NB4 (cell line): ENCODE results near the gene CTPS1.
A peak's percentile ranks its signal among the peaks of the same experiment; 100 is the strongest.

ENCODE experiments used
- DNase-seq: peaks from one replicate; pipeline ENCODE4 v3.0.0; 2010; ENCODE audit warnings: low read depth
- H3K4me3 ChIP-seq: one replicate; pipeline ENCODE4 v1.5.1; 2011; ENCODE audit warnings: mild to moderate bottlenecking, low read depth, low read length, moderate library complexity
- CTCF ChIP-seq: IDR thresholded peaks from one replicate; pipeline ENCODE4 v1.5.1; 2012; ENCODE audit warnings: low read depth, low read length
- MAX ChIP-seq: IDR thresholded peaks from 2 replicates; pipeline ENCODE4 v1.6.1; 2011; ENCODE audit warnings: low read depth, low read length
- MYC ChIP-seq: IDR thresholded peaks from 2 replicates; pipeline ENCODE4 v1.6.1; 2011; ENCODE audit warnings: low read depth, low read length
- POLR2A ChIP-seq: IDR thresholded peaks from 2 replicates; pipeline ENCODE4 v1.6.1; 2011; ENCODE audit warnings: mild to moderate bottlenecking; ENCODE audit not compliant: insufficient read length; ENCODE audit errors: extremely low read depth

Gene CTPS1

GRCh38 chr1:41014871-41015270 is 35.4 kb downstream of the CTPS1 start:
- TF ChIP-seq CTCF (no peak), MYC (no peak), POLR2A (no peak), MAX (no peak)
- H3K4me3 ChIP-seq: no peak overlapping the region
- no peak for DNase-seq

DNA sequence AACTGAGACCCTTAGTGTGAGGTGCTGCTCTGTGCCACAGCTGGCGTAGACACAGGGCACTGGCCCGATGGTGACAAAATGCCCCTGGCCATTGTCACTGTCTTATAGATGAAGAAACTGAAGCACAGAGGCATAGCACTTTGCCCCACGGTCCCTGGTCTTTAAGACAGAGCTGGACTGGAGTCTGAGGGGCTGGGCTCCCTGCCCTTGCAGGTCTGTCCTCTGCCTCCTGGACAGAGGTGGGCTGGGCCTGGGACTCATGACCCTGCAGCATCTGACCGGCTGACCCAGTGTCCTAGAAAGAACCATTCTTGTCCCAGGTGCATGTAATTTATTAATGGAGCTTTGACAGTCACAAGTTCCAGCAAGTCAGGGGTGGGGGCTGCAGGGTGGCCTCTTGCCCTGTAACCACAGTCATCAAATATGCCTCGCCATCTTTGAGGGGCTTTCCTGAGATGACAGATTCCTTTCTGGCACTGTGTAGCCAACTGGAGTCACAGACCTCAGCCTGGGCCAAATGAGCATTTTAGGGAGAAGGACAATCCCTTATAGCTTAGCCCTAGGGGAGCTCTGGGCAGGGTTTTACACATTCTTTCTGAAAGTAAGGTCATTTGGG is 35.9 kb downstream of the CTPS1 start:
- DNase-seq: no peak
- TF ChIP-seq CTCF: no peak
- TF ChIP-seq MYC: no peak
- TF ChIP-seq POLR2A: no peak
- TF ChIP-seq MAX: no peak
- no peak overlapping the region for H3K4me3 ChIP-seq

DNA sequence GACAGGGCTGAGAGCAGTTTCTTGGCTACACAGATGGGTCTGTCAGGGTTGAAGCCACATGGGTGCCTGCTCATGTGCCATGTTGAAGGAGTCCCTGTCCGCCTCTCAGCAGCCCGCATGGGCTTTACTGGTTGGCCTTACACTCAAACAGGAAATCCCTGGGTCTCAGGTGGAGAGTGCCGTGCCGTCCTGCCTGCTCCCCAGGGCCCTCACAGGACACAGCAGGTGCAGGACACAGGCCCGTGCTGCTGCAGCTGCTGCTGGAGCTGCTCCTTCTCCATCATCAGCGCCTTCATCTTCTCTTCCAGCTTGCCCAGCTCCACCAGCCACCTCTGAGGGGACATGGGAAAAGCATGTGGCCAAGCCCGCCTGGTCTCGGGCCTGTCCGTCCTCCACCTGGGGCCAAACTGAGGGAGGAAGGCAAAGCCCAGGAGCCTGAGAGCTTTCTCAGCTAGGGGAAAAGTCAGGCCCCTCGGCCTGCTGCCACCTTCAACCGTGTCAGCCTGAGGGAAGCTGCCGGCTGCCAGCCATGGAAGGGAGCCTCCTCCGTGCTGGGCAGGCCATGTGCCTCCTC is 36.5 kb downstream of the CTPS1 start:
- TF ChIP-seq MAX: no peak
- H3K4me3 ChIP-seq: no peak overlapping the region
- DNase-seq: no peak

- H3K4me3 ChIP-seq: no peak overlapping the region
Observed at GRCh38 chr1:41017141-41018017, 37.9 kb downstream of the CTPS1 start.

DNA sequence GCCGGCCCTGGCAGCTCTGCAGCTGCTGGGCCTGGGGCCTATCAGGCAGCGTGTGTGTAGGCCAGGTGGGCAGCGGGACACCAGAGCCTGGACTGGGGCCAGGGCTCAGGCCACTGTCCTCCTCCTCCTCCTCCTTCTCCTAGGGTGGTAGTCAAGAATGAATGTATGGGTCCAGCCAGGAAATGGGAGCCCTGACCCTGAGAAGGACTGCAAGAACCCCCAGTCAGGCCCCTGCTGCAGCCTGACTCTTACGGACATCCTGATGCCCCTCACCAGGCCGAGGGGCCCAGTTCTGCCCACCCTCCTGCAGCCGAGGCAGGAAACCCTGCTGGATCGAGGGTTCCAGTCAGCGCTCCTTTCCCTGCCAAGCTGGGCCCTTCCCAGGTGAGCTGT is 38.5 kb downstream of the CTPS1 start:
- H3K4me3 ChIP-seq: no peak overlapping the region
- no peak for DNase-seq
- no peak for TF ChIP-seq CTCF
- no peak for TF ChIP-seq POLR2A
- no peak for TF ChIP-seq MYC
- TF ChIP-seq MAX: no peak

More at GRCh38 chr1:41017141-41018017, 37.9 kb downstream of the CTPS1 start:
- TF ChIP-seq CTCF (no peak), MYC (no peak), MAX (no peak), POLR2A (no peak)
- DNase-seq: no peak

DNA sequence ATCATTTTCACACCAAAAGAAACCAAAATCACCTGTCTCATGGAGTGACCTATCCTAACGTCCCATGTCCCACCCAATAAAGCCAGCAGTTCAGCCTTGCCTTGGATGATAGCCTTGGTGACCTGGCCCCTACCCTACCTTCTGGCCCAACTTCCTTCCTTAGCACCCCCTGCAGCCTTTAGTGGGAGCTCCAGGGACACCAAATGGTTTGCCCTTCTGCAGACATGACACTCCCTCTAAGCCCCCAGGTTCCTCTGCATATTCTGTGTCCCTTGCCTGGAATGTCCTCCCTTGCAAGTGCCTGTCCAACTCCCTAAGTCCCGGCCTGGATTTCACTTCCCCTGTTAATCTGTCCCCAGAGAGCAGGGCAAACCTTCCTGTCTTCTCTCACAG is 39.9 kb downstream of the CTPS1 start:
- DNase-seq: peak; percentile 23
- H3K4me3 ChIP-seq: no peak overlapping the region
- TF ChIP-seq CTCF (no peak), POLR2A (no peak), MYC (no peak), MAX (no peak)
